ENCODE data around the gene PARM1.
A peak's percentile ranks its signal among the peaks of the same experiment; 100 is the strongest.

The PARM1 gene

DNA sequence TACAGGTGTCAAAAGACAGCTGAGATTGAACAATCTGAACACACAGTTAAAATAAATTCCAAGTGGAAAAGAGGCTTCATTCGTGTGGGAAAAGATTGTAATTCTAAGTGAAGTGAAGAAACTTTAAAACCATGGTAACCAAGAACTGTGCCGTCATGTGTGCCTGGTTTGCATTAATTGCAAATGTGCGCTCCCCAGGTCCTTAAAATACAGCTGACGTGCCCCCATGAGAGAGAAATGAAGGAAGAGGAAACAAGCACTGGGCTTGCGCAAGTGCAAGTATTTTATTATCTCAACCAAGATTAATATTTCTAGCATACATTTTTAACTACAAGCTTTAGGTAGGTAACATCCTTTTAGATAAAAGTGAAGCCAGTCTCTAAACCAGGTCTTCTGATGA is 92.5 kb downstream of the PARM1 start:
- peak overlapping the region; percentile 51 for H3K27ac ChIP-seq (ENCODE audit: low read length)
- no peaks in the 10 kb centered on the region for H3K27me3 ChIP-seq (ENCODE audit: low read depth, low read length)
- H3K9ac ChIP-seq (ENCODE audit: low read length): no peak overlapping the region
- H3K36me3 ChIP-seq (replicated peaks; ENCODE audit: low read depth, low read length): peaks cover 65% of the 10 kb centered on the region
- no peaks in the 10 kb centered on the region for H3K9me3 ChIP-seq (ENCODE audit: insufficient read depth, low read length)
- no peak overlapping the region for H2AFZ ChIP-seq (ENCODE audit: low read depth, low read length)
- peaks cover 49% of the 10 kb centered on the region for H3K4me1 ChIP-seq (ENCODE audit: low read length)
- H3K79me2 ChIP-seq (ENCODE audit: low read length): peaks cover 100% of the 10 kb centered on the region
- peak overlapping the region; percentile 34 for H3K4me2 ChIP-seq (ENCODE audit: low read length)
- H3K4me3 ChIP-seq (ENCODE audit: low read length): no peak overlapping the region
- TF ChIP-seq, protein P1, sequence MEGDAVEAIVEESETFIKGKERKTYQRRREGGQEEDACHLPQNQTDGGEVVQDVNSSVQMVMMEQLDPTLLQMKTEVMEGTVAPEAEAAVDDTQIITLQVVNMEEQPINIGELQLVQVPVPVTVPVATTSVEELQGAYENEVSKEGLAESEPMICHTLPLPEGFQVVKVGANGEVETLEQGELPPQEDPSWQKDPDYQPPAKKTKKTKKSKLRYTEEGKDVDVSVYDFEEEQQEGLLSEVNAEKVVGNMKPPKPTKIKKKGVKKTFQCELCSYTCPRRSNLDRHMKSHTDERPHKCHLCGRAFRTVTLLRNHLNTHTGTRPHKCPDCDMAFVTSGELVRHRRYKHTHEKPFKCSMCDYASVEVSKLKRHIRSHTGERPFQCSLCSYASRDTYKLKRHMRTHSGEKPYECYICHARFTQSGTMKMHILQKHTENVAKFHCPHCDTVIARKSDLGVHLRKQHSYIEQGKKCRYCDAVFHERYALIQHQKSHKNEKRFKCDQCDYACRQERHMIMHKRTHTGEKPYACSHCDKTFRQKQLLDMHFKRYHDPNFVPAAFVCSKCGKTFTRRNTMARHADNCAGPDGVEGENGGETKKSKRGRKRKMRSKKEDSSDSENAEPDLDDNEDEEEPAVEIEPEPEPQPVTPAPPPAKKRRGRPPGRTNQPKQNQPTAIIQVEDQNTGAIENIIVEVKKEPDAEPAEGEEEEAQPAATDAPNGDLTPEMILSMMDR (IDR thresholded peaks at IDR 0.05; ENCODE audit: low read depth, low read length): no peak
- no peak for TF ChIP-seq EZH2phosphoT487 (IDR thresholded peaks at IDR 0.05; ENCODE audit: low read depth)
- H4K20me1 ChIP-seq (ENCODE audit: insufficient read depth, low read length): peaks cover 40% of the 10 kb centered on the region

DNA sequence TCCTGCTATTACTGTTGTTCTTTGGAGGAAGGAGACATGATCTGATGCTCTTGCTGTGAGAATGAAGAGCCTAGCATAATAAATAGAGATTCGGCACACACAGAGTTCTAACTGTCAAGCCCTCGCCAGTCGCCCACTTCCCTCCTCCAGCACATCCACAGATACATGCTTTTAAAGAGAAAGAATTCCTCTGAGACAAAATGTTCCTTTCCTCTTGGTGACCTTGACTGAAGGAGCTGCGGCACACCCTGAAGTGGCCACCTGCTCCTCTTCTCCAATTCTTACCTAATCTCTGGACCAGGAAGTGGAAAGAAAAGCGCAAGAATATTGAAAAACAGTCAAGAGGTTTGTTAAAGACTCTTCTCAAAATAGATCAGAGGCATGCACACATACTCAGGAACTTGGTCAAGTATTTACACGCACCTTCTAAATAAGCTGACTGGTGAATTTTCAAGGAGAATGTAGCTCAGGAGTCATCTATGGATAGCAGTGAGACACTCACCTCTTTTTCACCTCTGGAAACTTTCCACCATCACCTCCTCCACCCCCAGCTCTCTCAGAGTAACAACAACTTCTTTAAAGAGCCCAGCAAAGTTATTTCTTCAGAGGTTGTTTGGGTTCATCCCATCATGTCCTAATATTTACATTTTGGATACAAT is 95.4 kb downstream of the PARM1 start:
- Histone ChIP-seq H3K27me3 (ENCODE audit: low read depth, low read length) (no peaks in the 10 kb centered on the region), H3K4me2 (ENCODE audit: low read length) (no peak overlapping the region), H3K27ac (ENCODE audit: low read length) (0 out of 2 replicates have a peak overlapping the region, but pooled peaks have one; percentile 77), H2AFZ (ENCODE audit: low read depth, low read length) (no peak overlapping the region), H3K9me3 (ENCODE audit: insufficient read depth, low read length) (no peaks in the 10 kb centered on the region), H3K4me3 (ENCODE audit: low read length) (no peak overlapping the region), H3K4me1 (ENCODE audit: low read length) (peaks cover 76% of the 10 kb centered on the region), H3K36me3 (replicated peaks; ENCODE audit: low read depth, low read length) (peaks cover 69% of the 10 kb centered on the region), H3K9ac (ENCODE audit: low read length) (no peak overlapping the region), H3K79me2 (ENCODE audit: low read length) (peaks cover 98% of the 10 kb centered on the region), H4K20me1 (ENCODE audit: insufficient read depth, low read length) (peaks cover 18% of the 10 kb centered on the region)
- TF ChIP-seq EZH2phosphoT487 (IDR thresholded peaks at IDR 0.05; ENCODE audit: low read depth): no peak
- TF ChIP-seq, protein P1 (IDR thresholded peaks at IDR 0.05; ENCODE audit: low read depth, low read length): no peak

DNA sequence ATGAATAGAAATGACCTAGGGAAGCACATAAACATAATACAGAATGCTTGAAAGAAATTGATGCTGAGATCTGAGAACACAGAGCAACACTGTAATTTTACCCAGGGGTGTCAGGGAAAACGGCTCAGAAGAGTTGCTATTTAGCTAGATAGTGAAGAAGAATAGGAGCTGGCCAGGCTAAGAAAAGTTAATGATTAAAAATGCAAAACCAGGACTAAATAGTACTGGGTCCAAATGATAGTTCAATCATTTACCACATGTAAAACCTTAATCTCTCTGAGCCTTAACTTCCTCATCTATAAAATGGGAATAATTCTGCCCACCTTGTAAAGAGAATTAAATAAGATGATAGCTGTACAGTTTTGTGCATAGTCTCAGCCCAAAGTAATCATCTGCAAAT is 97.1 kb downstream of the PARM1 start:
- no peaks in the 10 kb centered on the region for H3K9me3 ChIP-seq (ENCODE audit: insufficient read depth, low read length)
- peaks cover 98% of the 10 kb centered on the region for H3K79me2 ChIP-seq (ENCODE audit: low read length)
- H4K20me1 ChIP-seq (ENCODE audit: insufficient read depth, low read length): peaks cover 8% of the 10 kb centered on the region
- H3K36me3 ChIP-seq (replicated peaks; ENCODE audit: low read depth, low read length): peaks cover 71% of the 10 kb centered on the region
- peak overlapping the region; percentile 61 for H3K4me2 ChIP-seq (ENCODE audit: low read length)
- peaks cover 85% of the 10 kb centered on the region for H3K4me1 ChIP-seq (ENCODE audit: low read length)
- no peaks in the 10 kb centered on the region for H3K27me3 ChIP-seq (ENCODE audit: low read depth, low read length)
- H3K27ac ChIP-seq (ENCODE audit: low read length): peak overlapping the region; percentile 77
- TF ChIP-seq EZH2phosphoT487 (IDR thresholded peaks at IDR 0.05; ENCODE audit: low read depth): no peak
- TF ChIP-seq, protein P1 (IDR thresholded peaks at IDR 0.05; ENCODE audit: low read depth, low read length): no peak
- H2AFZ ChIP-seq (ENCODE audit: low read depth, low read length): no peak overlapping the region
- peak overlapping the region; percentile 33 for H3K4me3 ChIP-seq (ENCODE audit: low read length)
- H3K9ac ChIP-seq (ENCODE audit: low read length): peak overlapping the region; percentile 45

DNA sequence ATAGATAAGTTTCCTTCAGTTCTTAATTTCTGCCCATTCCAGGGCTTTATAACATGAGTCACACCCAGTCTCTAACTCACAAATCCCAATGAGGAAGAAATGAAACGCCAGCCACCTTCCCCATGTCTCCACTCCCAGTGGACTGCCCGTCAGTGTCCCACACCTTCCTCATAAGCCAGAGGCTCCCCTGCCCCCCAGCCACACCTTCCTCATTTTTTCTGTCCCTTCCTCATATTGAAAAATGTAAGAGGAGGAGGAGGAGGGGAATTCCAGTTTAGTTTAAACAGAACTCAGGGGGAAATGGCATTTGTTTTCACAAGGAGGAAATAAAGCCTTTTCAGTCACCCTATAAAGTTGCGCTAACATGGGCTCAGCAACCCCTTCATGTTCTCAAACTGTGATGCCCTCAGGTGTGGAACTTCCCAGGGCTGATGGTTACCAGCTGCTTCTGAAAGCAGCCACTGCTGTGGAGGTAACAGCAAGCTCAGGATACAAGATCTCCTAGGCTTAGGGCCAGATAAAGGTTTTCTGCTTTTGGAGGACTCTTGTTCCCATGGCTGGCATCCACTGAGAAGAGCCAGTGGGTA is 97.8 kb downstream of the PARM1 start:
- TF ChIP-seq, protein P1 (IDR thresholded peaks at IDR 0.05; ENCODE audit: low read depth, low read length): no peak
- TF ChIP-seq EZH2phosphoT487 (IDR thresholded peaks at IDR 0.05; ENCODE audit: low read depth): no peak
- no peaks in the 10 kb centered on the region for H3K27me3 ChIP-seq (ENCODE audit: low read depth, low read length)

More for the DNA sequence above, 97.8 kb downstream of the PARM1 start:
- Histone ChIP-seq H4K20me1 (ENCODE audit: insufficient read depth, low read length) (peaks cover 4% of the 10 kb centered on the region; the same call in 1 of the 2 replicates), H3K4me1 (ENCODE audit: low read length) (peaks cover 85% of the 10 kb centered on the region), H3K9me3 (ENCODE audit: insufficient read depth, low read length) (no peaks in the 10 kb centered on the region), H3K9ac (ENCODE audit: low read length) (peak overlapping the region; percentile 45; the same call in 1 of the 2 replicates), H3K4me2 (ENCODE audit: low read length) (peak overlapping the region; percentile 61), H3K4me3 (ENCODE audit: low read length) (peak overlapping the region; percentile 33), H2AFZ (ENCODE audit: low read depth, low read length) (no peak overlapping the region), H3K79me2 (ENCODE audit: low read length) (peaks cover 97% of the 10 kb centered on the region), H3K36me3 (replicated peaks; ENCODE audit: low read depth, low read length) (peaks cover 69% of the 10 kb centered on the region), H3K27ac (ENCODE audit: low read length) (peak overlapping the region; percentile 77)

Measured in OCI-LY3 (cell line).